GM12892 (cell line): ENCODE measurements around the gene PPP4R2.

Experiments used
- POLR2AphosphoS5 ChIP-seq: IDR thresholded peaks from 2 replicates; pipeline ENCODE4 v1.6.1; 2011; ENCODE audit warnings: low read depth, low read length, control low read depth
- TAF1 ChIP-seq: IDR thresholded peaks from 2 replicates; pipeline ENCODE4 v1.6.1; 2011; ENCODE audit warnings: low read depth, mild to moderate bottlenecking, control low read depth, low read length, borderline replicate concordance

DNA sequence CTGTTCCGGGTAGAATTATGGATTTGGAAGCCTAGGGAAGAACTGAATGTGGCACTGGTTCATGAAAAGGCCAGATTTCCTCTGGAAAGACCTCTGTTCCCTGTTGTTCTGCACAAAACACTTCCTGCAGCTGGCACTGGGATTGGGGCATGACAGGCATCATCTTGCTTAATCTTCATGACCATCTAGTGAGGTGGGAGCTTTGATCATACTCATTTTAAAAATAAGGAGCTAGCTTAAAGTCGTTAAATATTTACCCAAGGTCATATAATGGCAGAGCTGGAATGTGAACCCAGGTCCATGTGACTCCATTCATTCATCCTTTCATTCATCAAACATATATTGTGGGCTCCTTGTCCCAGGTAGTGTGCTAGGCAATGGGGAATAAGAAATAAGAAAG, 105.3 kb downstream of the PPP4R2 start:
- no peak for TF ChIP-seq POLR2AphosphoS5
- no peak for TF ChIP-seq TAF1
